HG03139 (cell line): ENCODE data around the gene SMOC1.

ENCODE experiments used
- ATAC-seq: cut with Tn5 transposase; IDR thresholded peaks from one replicate; pipeline ENCODE4 v1.9.1; 2021; ENCODE audit not compliant: unreplicated experiment

The SMOC1 gene

DNA sequence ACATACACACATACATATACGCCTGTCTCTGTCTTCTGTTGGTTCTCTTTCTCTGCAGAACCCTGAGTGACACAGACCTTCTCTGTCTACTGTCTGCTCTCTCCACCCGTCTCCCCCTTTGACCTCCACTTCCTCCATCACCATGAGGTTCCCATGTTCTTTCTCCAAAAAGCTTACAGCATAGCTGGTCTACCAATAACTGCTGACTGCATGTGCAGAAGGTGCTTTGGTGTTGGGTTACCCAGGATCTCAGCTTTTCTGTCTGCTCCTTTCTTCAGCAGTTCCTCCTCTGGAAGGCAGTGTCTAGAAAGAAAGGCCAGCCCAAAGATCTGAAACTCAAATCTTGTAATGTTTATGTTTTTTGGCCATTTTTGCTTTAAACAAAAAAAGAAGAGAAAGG is 125.6 kb downstream of the SMOC1 start:
- no peak for ATAC-seq

DNA sequence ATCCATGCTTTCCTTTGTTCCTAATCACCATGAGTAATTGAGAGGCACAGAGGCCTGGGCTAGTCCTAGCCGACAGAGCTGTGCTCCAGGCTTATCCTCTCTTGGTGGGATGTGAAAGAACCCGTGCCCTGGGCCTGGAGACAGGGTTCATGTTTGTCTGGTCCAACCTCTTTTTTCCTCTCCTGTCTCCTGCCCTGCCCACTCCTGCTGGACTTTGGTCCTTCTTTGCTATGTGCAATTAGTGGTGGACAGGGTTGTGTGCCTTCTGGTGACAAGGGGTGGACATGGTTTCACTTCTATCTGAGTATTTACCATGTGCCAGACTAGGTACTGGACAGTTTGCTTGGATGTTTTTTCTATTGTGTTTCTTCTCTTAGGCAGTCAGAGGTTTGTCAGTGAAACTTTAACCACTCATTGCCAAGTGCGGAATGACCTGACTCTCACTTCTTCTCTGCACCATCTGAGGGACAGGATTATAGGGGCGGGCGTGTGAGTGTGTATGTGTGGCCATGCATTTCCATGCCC is 126.1 kb downstream of the SMOC1 start:
- ATAC-seq, result no peak

DNA sequence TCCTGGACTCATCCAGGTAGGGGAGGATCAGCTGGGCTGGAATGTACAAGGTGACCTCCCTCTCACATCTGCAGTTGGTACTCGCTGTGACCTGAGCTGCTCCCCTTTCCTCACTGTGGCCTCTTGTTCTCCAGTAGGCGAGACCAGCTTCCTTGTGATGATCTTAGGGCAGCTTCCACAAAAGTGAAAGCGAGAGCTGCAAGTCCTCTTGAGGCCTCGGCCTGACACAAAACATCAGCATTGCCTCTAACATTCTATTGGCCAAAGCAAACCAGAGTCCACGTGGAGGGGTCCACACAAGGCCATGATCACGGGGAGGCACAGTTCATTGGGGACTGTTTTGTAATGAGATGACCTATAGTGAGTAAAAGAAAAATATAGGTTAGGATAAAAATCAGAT is 127.5 kb downstream of the SMOC1 start:
- ATAC-seq, result no peak

DNA sequence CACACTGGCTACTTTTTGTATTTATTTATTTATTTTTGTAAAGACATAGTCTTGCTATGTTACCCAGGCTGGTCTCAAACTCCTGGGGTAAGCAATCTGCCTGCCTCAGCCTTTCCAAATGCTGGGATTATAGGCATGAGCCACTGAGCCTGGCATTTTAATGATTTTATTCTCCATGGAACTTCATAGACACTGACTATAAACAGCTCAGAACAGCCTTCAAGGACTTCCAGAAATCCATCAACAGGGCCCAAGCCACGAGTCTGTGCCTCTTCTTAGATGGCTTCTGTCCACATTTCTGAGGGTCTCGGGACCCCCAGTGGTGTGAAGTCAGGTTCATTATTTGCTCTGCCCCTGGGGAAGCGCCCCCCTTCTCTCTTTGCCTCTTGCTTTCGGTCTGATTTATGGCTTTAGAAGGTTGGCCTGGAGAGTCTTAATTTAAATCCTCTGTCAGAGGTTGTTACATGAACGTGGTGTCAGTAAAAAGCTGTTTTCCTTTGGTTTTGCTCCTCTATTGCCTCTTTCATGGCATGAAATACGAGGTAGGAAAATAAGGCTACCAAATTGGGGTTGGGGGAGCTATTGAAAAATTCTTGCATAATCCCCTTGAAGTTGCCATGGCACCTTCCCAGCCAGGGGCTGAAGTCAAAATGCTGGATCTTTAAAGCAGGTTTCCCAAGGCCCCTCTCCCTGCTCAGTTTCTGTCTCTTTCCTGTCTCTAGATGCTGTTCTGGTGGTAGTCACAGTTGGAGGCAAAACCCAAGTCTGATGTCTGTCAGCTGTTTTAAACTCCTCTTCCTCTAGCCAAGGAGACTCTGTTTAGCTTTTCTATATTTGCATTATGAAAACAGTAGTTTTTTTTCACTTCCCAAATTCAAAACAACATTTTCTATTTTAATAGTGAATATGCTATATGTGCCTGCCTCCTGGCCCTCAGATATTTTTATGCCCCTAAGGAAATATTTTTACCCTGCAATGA is 129.4 kb downstream of the SMOC1 start:
- no peak for ATAC-seq

DNA sequence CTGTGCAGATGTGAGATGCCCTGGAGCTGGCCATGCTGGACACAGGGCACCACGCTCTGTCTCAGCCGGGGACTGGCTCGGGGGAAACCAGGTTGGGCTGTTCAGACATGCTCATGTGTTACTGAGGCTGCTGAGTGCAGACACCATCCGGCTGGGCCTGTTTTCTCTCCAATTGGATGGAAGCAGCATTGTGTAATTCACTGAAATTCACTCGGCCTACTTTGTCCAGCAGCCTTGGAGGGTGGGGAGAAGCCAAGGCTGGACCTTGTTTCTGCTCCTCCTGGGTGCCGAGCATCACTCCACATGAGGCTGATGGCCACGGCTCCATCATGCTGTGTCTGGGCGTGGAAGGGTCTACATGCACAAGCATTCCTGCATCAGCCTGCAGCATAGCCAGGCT is 130.7 kb downstream of the SMOC1 start:
- ATAC-seq, result no peak

DNA sequence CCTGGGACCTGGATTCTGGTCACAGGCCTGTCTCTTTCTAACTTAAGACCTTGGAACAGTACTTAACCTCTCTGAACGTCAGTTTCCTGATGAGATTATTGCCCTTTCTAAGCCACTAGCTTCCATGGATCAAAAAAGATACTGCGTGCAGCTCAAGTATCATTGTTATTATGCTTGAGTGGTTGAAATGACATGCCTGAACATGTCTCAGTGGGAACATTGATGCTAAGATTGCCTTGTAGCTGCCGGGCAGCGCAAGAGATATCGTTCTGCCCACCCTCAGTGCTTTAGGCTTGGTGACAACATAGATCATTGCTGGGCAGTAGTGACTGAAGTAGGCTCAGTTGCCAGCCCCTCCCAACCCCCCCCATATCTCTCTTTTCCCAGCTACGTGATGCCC is 131.9 kb downstream of the SMOC1 start:
- ATAC-seq, result no peak

DNA sequence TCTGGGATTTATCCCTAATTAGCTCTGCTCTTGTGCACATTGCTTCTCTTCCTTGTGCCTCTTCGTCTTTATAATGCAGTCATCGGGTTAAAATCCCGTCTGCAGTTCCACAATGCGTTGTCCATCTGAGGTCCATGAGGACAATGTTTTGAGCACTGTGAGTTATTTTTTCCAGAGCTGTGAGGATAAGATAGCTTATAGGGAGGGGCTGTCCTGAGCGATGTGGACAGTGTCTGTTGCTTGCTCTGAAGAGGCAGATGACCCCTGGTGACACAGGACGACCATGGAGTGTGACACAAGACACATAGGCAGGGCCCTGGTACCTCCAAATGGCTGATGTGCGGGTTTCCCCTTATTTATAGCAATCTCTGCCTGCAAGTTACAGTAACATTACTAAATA is 132.5 kb downstream of the SMOC1 start:
- no peak for ATAC-seq

DNA sequence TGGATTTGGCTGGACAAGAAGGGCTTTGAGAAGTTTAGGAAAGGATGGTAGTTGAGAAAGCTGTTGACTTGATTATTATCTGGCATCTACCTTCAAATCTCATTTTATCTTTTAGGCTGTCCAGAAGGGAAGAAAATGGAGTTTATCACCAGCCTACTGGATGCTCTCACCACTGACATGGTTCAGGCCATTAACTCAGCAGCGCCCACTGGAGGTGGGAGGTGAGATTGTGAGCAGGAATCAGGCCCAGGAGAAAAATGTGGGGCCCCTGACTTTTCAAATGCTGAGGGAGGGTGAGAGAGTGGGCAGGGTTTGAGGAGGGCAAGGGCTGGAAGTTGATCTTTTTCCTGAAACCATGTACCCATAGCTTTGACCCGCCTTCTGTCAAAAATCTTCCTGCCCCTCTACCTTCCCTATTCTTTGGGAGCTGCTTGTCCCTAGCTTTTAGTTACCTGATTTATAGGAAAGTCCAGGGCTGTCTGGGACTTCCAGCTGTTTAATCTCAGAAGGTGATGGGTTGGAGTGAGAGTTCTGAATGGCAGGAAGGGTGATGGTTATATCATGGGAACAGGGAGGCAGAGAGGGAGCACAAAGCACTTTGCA is 134.2 kb downstream of the SMOC1 start:
- ATAC-seq, result no peak

DNA sequence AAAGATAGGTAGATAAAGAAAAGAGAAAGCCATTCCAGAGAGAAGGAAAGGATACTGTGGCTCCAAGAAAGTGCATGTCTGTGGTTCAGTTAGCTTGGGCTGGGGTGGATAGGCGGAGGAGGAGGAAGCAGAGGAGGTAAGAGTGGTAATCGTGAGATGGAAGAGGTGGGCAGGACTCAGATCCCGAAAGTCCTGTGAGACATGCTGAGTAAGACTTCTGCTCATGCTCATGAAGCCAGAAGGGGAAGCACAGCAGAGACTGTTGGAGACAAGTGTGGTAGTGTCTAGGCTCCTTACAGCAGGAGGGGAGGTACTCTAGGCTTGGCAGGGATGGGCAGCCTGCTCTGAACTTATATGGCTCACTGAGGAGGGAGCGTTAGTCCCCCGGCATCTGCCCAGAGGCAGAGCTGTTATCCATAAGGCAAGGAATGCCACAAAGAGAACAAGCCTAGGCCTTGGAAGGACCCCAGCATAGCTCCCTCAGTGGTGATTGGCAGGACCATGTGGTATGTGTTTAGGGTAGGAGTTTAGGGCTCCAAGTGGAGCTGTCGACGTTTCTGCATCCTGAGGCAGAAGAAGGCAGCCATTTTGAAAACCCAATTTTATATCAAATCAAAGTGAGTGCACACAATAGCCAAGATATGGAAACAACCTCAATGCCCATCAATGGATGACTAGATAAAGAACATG is 135.3 kb downstream of the SMOC1 start:
- no peak for ATAC-seq

DNA sequence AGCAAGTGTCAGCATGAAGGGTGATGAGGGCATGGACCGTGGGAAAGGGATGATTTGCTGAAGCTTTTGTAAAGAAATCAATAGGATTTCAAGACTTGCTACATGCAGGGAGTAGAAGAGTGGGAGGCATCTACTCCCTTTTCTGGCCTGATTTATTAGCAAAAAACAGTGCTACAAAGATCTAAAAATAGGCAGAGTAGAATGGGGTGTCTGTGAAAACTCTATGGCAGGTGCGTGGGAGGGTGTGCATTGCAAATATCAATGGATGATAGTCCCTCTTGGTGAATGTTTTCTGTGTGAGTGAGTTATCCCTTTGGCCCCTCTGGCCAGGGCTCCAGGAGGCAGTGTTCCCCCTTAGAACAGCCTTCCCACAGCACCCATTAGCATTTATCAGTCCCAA is 139.0 kb downstream of the SMOC1 start:
- no peak for ATAC-seq

DNA sequence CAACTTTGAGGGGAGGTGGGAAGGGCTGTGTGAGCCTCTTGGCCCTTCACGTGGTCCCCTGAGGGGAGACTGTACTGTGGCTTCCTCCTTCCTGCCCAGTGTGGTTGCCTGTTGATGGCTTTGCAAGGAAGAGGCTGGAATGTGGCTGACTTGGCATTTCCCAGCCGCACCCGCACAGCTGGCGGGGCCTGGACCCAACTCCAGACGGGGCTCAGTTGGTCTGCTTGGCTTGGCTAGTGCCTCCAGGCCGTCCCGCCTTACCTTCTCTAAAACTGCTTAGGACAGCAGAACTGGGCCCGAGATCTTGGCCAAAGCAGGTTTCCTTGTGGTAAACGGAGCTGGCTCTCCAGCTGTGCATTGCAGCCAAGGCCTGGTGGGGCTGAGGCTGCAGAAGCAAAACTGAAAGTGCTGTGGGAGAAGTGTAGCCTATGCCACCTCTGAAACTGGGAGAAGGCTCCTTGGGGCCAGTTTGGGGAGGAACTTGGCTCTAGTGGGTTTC is 139.5 kb downstream of the SMOC1 start:
- no peak for ATAC-seq

DNA sequence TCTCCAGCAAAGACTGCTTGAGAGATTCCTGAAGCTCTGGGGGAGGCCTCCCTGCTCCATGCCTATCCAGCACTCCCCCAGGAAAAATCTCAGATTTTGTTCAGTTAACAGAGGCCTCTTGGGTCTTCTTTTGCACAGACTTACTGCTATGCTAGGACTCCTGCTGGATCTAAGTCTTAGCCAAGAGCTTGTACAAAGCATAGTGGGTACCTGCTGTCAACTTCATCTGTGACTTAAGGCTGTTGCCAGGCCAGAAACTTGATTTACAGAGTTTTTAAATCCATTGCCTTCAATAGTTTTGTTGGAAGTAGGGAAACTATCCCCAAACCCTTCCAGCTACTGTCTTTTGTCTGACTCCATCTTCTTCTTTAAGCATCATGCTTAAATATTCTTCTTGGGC is 140.5 kb downstream of the SMOC1 start:
- ATAC-seq, result no peak

DNA sequence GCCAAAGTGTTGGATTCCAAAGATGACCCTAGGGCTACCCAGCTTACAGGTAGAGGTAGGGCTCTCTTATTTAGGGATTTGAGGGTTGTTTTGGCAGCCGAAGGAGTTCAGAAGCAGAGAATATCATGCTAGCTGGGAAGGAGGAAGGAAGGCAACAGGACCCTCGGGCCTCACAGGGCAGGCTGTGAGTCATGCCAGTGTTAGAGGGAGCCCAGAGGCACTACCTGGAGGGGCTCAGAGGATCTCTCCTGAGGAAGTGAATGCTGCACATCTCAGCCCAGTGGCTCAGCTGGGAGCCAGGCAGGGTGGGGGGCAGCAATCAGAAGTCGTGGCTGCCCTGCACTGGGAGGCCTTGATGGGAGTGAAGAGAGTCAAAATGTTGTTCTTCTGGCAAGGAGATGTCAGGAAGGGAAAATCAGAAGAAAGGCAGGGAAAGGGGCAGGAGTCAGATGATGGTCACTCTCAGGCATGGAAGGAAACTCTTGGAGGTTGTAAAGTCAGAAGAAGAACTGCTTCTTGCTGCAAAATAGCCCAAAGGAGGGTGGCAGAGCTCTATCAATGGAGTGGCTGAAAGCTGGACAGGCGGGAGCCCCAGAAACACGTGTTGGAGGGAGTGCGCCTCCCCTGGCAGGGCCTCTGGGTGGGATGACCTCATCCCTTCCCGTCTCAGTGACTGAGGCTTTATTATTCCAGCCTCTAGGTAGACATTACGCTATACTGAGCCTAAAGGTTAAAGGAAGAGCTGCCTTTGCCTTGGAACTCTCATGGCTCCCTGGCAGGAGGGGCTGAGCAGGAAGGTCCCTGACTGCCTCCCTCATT is 141.3 kb downstream of the SMOC1 start:
- no peak for ATAC-seq

DNA sequence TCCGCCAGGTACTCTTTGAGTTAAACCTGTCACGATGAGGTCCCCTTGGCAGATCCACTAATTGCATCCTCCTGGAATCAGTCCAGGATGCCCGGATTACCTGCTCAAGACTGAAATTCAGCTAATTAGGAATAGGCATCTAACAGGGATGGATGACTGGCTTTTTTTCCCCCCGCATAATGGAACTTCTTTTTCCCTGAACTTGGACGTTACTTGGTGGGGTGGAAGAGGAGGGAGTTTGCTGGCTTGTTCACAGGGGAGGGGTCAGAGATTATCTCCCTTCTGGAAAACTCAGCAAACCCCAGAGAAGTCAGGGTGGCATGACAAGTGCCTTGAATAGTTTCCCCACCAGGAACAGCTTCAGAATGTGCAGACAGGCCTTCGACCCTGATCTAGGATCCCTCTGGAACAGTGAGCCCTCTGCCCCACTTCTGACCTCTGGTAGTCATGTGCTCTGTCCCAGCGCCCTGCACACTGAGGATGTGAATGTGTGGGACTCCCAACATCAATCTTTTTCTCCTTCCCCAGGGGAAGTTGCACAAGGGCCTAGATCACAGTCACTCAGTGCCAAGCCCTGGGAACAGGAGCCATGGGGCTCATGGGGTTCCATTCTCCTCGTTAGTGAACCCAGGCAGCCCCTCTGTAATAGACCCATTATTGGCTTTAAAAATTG is 142.5 kb downstream of the SMOC1 start:
- ATAC-seq, result no peak

DNA sequence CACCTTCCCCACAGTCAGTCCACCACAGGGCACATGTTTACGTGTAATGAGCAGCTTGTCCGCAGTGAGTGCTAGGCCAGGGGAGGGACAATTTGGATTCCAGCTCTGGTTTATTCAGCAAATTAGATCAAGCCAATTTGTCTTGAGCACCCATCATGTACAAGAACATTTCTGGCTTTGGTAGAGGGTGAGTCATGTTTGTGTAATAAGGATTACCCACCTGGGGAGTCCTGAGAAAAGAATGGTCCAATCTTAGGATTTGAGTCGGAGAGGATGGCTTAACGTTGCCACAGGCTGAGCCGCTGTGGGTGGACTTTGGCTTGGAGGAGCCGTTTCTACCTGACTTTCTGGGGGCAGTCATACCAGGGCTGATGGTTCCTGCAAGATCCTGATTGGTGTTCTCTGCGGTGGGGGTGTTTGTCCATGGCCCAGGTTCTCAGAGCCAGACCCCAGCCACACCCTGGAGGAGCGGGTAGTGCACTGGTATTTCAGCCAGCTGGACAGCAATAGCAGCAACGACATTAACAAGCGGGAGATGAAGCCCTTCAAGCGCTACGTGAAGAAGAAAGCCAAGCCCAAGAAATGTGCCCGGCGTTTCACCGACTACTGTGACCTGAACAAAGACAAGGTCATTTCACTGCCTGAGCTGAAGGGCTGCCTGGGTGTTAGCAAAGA is 143.7 kb downstream of the SMOC1 start:
- ATAC-seq, result no peak

DNA sequence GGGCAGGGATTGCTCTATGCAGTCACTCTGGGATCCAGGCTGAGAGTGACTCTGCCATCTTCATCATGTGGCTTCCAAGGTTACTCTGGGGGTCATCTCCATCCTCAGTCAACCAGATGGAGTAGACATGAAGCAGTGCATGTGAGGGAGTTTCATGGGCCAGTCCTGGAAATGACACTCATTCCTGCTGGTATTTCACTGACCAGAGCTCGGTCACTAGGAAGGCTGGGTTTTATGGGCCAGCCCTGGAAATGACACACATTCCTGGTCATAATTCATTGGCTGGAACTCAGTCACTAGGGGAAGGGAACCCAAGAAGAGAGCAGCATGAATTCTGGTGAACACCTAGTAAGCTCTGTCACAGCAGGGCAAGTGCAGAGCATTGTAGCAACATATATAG is 144.7 kb downstream of the SMOC1 start:
- no peak for ATAC-seq

DNA sequence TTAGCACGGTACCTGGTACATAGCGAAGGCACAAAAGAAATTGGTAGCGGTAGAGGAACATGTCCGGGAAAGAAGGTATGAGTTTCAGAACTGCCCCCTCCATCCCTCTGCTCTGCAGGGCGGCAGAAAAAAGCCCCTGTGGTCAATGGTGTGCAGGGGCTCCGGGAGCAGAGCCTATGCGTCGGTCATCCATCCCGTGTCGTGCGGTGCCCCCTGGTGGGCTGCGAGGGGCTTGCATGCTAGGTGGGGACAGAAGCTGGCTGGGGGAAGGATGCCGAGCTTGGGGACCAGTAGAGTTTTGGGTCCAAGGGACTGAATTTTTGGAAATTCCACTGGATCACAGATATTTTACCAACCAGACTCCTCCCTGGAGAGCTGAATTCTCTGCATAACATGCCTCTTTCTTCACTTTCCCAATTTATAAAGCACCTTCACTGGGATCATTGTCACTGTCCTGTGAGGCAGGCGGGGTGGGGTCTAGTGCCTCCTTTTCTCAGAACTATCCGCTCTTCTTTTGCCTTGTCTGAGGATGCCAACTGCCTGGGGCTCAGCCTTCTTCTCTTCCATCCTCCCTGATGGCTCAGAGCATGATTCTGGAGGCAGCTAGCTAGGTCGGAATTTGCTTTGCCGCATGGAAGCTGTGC is 148.7 kb downstream of the SMOC1 start:
- no peak for ATAC-seq

DNA sequence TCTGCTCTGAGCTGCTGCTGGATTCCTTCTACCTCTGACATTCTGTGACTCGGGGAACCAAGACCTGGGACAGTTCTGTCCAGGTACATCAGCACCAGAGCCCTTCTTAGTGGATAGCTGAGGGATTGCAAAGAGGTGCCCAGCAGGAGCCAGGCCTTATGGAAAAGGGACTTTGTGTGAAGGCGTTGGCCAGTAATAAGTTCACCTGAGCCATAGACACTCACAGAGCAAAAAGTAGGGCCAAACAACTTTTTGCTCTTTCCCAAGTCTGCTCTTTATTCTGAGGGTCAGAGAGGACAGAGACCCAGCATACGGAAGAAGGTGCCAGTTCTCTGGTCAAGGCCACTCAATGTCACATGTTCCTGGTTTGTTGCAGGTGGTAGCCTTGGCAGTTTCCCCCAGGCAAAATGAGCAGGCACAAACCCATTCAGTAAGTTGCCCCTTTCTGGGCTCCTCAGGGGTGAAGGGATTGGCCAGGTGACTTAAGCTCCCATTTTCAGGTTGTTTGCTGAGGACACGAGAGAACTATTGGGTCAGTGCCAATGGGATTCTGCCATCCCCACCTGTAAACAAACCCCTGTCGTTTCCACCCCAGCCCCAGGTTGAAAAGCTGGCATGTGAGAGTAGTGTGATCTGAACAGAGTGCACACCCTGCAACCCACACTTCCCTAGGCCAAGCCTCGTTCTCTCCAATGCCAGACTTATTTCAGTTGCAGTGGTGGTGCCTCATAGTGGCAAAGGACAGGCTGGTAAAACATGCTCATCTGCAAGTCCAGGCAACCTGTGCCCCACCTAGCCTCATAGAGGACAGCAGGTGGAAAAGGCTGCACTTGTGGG is 150.3 kb downstream of the SMOC1 start:
- ATAC-seq, result no peak
